Lower lobe of right lung (tissue), 2 donors: ENCODE data around the gene MLXIP. TPM values are rescaled to one million over a fixed set of nuclear protein-coding genes. Genes with fewer than 3 reads are reported as not detected.

Experiments used
- ATAC-seq, 2 donors: fragments of 200-7000 bp; cut with Tn5 transposase; one replicate each; pipeline ENCODE4 v1.9.1; 2020 to 2022; ENCODE audit warnings: mild to moderate bottlenecking in 2 of 2, moderate library complexity in 2 of 2
- DNase-seq: peaks from one replicate; pipeline ENCODE4 v3.0.0-alpha.2; 2020
- H3K27ac ChIP-seq: fragments of 200-600 bp; one replicate; pipeline ENCODE4 v1.8.0; 2022
- H3K27me3 ChIP-seq: fragments of 200-600 bp; one replicate; pipeline ENCODE4 v1.8.0; 2022; ENCODE audit warnings: low read depth
- H3K36me3 ChIP-seq: fragments of 200-600 bp; one replicate; pipeline ENCODE4 v1.8.0; 2022; ENCODE audit warnings: mild to moderate bottlenecking
- H3K4me1 ChIP-seq: fragments of 200-600 bp; one replicate; pipeline ENCODE4 v1.8.0; 2022
- H3K4me3 ChIP-seq: fragments of 200-600 bp; one replicate; pipeline ENCODE4 v1.8.0; 2022; ENCODE audit warnings: mild to moderate bottlenecking
- H3K9me3 ChIP-seq: fragments of 200-600 bp; one replicate; pipeline ENCODE4 v1.8.0; 2022
- intact Hi-C: fragments of 100-400 bp; cut with DNase I; formaldehyde crosslinking; loops from one replicate; pipeline ENCODE4 v1.11.0; 2022
- total RNA-seq: library from RNA; stranded (reverse); fragmentation: NEBNext Ultra II Directional; extraction: Animal tissue kit (Norgen Biotek cat#: 25700); gene quantifications from one replicate; pipeline ENCODE4 v1.2.1, GENCODE V29; 2021
- TF ChIP-seq, protein P1 (sequence below): fragments of 200-600 bp; IDR thresholded peaks from one replicate; pipeline ENCODE4 v1.8.0; 2022; ENCODE audit warnings: antibody characterized with exemption, mild to moderate bottlenecking
- donor health status: DM: no; HTN: yes; CAD: no; lungs with severe emphysema.

MLXIP gene
- total RNA-seq, 1 donor from 2014 or later: 55.9 TPM

DNA sequence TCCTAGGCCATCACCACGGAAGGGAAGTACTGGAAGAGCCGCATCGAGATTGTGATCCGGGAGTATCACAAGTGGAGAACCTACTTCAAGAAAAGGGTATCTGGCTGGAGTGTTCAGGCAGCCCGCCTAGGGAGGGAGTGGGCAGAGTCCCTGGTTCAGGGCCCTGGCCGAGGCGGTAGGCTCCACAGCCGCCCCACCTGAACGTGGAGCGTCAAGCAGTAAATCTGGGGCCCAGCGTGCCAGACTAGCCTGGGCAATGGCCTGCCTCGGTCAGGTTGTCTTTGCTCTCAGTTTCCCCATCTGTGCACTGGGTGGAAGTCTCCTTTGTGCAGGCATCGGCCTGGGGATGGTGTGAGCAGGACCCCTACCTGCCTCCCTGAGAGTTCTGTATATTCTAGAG, 50.6 kb downstream of the MLXIP start:
- no peak for ATAC-seq
- Histone ChIP-seq H3K4me1 (peaks cover 22% of the 10 kb centered on the region), H3K36me3 (peaks cover 71% of the 10 kb centered on the region), H3K27ac (no peak overlapping the region), H3K27me3 (no peaks in the 10 kb centered on the region), H3K4me3 (no peak overlapping the region), H3K9me3 (no peaks in the 10 kb centered on the region)
- TF ChIP-seq, protein P1, sequence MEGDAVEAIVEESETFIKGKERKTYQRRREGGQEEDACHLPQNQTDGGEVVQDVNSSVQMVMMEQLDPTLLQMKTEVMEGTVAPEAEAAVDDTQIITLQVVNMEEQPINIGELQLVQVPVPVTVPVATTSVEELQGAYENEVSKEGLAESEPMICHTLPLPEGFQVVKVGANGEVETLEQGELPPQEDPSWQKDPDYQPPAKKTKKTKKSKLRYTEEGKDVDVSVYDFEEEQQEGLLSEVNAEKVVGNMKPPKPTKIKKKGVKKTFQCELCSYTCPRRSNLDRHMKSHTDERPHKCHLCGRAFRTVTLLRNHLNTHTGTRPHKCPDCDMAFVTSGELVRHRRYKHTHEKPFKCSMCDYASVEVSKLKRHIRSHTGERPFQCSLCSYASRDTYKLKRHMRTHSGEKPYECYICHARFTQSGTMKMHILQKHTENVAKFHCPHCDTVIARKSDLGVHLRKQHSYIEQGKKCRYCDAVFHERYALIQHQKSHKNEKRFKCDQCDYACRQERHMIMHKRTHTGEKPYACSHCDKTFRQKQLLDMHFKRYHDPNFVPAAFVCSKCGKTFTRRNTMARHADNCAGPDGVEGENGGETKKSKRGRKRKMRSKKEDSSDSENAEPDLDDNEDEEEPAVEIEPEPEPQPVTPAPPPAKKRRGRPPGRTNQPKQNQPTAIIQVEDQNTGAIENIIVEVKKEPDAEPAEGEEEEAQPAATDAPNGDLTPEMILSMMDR: no peak
- intact Hi-C loops: loop anchor here (10.0 kb wide), 1 partner anchor 74 kb away; no protein-coding TSS in a partner anchor
- DNase-seq: no peak

DNA sequence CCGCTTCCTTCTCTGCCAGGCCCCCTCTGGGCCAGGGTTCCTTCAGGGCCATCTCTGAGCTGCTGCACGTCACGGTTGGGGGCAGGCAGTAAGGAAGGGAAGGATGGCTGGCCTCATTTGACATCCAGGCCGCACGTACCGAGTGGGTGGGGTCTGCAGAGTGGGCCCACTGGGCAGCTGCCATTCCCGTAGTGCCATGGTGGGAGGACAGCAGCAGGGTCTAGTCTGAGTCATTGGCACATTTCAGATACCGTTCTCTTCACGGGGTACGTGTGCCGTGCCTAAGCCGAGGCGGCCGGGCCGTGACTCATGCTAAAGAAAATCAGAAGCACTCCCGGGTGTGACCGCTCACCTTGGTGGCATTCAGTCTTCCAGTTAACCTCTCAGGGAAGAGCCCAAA, 51.6 kb downstream of the MLXIP start:
- DNase-seq (no peak), ATAC-seq (no peak)
- Histone ChIP-seq H3K4me1 (peaks cover 15% of the 10 kb centered on the region), H3K27me3 (no peaks in the 10 kb centered on the region), H3K4me3 (no peak overlapping the region), H3K27ac (no peak overlapping the region), H3K9me3 (no peaks in the 10 kb centered on the region), H3K36me3 (peaks cover 81% of the 10 kb centered on the region)
- TF ChIP-seq, protein P1: no peak
- intact Hi-C loops: no loop called here

DNA sequence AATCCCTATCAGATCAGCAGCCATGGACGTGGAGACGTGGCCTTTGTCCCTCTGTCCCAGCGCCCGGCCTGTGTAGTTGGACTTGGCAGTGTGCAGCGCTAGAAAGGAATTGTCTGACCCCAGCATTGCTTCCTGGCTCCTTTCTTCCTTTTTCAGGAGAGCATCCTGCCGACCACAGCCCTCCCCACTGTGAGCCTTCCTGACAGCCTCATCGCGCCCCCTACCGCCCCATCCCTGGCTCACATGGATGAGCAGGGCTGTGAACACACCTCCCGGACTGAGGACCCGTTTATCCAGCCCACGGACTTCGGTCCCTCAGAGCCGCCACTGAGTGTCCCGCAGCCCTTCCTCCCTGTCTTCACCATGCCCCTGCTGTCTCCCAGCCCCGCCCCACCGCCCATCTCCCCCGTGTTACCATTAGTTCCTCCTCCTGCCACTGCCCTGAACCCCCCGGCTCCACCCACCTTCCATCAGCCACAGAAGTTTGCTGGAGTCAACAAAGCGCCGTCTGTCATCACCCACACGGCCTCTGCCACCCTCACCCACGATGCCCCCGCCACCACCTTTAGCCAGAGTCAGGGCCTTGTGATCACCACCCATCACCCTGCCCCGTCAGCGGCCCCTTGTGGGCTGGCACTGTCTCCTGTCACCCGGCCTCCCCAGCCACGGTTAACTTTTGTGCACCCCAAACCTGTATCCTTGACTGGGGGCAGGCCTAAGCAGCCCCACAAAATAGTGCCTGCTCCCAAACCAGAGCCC, 54.8 kb downstream of the MLXIP start:
- TF ChIP-seq, protein P1: no peak
- Histone ChIP-seq H3K4me1 (no peaks in the 10 kb centered on the region), H3K36me3 (peaks cover 98% of the 10 kb centered on the region), H3K9me3 (no peaks in the 10 kb centered on the region), H3K4me3 (no peak overlapping the region), H3K27ac (no peak overlapping the region), H3K27me3 (no peaks in the 10 kb centered on the region)
- DNase-seq (no peak), ATAC-seq (no peak)
- intact Hi-C loops: no loop called here

DNA sequence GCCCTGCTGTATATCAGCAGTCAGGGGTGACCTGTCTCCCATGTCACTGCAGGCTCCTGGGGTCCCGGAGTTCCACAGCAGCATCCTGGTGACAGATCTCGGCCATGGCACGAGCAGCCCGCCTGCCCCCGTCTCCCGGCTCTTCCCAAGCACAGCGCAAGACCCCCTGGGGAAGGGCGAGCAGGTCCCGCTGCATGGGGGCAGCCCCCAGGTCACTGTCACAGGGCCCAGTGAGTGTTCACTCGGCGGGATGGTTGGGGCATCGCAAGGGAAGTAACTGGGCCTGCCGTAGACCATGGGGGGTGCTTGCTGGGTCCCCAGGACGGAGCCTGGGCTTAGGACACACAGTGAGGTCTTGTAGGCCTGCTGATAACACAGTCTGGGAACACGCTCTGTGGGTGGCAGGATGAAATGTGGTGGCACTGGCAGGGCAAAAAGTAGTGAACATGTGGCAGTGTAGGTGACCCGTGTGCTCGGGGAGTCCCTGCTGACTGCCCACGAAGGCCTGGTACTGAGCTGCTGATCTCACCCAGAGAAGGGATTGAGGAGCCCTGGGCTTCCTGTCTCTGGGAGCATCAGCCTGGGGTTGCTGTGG, 57.0 kb downstream of the MLXIP start:
- H3K36me3 ChIP-seq: peaks cover 96% of the 10 kb centered on the region
- no peaks in the 10 kb centered on the region for H3K9me3 ChIP-seq
- intact Hi-C loops: no loop called here
- TF ChIP-seq, protein P1: no peak
- H3K4me1 ChIP-seq: no peaks in the 10 kb centered on the region
- H3K27me3 ChIP-seq: no peaks in the 10 kb centered on the region
- ATAC-seq (no peak), DNase-seq (no peak)
- no peak overlapping the region for H3K4me3 ChIP-seq
- H3K27ac ChIP-seq: no peak overlapping the region

DNA sequence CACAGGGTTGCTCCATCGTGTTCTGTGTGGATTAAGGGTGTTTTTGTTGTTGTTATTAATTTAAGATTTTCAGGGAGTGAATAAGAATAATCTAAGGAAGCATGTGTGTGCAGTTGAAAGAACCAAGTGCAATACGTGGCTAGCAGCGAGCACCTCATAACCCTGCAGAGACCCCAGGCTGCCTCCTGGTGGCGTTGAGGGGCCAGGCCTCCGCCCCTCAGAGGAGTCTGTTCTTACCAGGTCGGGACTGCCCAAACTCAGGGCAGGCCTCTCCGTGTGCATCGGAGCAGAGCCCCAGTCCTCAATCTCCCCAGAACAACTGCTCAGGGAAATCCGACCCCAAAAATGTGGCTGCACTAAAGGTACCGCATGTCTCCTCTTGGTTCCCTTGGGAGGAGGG, 58.7 kb downstream of the MLXIP start:
- intact Hi-C loops: no loop called here
- Histone ChIP-seq H3K4me3 (no peak overlapping the region), H3K9me3 (no peaks in the 10 kb centered on the region), H3K4me1 (no peaks in the 10 kb centered on the region), H3K27ac (no peak overlapping the region), H3K36me3 (peaks cover 96% of the 10 kb centered on the region), H3K27me3 (no peaks in the 10 kb centered on the region)
- TF ChIP-seq, protein P1: no peak
- DNase-seq: no peak
- no peak for ATAC-seq
